ENCODE results near the gene NDN. TPM values are rescaled to one million over a fixed set of nuclear protein-coding genes. Genes with fewer than 3 reads are reported as not detected.

Gene NDN
- total and polyA plus RNA-seq, 4 donors, result 117 to 178 (median 159) TPM

GRCh38 chr15:23645371-23646164 is 41.5 kb downstream of the NDN start:
- H3K36me3 ChIP-seq (ENCODE audit: control insufficient read depth, insufficient read depth, low read length), result peaks cover 23% of the 10 kb centered on the region
- H3K4me3 ChIP-seq (ENCODE audit: low read depth, low read length), result no peak overlapping the region
- no peaks in the 10 kb centered on the region for H3K27me3 ChIP-seq (ENCODE audit: control insufficient read depth, insufficient read depth, low read length)
- 77% methylated on average over 40 of the region's 40 CpGs for WGBS (ENCODE audit: insufficient coverage)
- H3K9me3 ChIP-seq (ENCODE audit: control insufficient read depth, insufficient read depth, low read length), result peaks cover 3% of the 10 kb centered on the region
- no peak overlapping the region for H3K27ac ChIP-seq (ENCODE audit: low read depth, low read length)
- DNase-seq (ENCODE audit: low read depth in 4 of 6, low spot score in 6 of 6), result peak in 1 of 6 donors; percentile 69
- H3K4me1 ChIP-seq (ENCODE audit: control insufficient read depth, insufficient read depth, low read length), result peaks cover 28% of the 10 kb centered on the region

DNA sequence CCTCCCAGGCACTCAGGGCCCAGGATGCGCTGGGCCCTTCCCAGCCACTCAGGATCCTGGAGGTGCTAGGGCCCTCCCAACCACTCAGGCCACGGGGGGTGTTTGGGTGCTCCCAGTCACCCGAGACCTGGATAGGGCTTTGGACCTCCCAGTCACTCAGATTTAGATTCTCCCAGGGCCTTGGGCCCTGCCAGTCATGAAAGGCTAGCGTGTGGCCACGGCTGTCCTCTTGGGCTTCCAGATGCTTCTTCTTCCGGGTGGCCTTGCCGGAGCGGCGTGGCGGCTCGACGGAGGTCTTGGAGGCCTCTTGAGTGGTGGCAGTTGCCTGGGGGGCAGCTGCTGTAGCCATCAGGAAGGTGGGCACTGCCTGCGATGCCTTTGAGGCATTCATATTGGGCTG is 42.3 kb downstream of the NDN start:
- H3K4me3 ChIP-seq (ENCODE audit: low read depth, low read length), result no peak overlapping the region
- peaks cover 3% of the 10 kb centered on the region for H3K9me3 ChIP-seq (ENCODE audit: control insufficient read depth, insufficient read depth, low read length)
- peaks cover 23% of the 10 kb centered on the region for H3K36me3 ChIP-seq (ENCODE audit: control insufficient read depth, insufficient read depth, low read length)
- no peak for DNase-seq (ENCODE audit: low read depth in 4 of 6, low spot score in 6 of 6)
- peaks cover 28% of the 10 kb centered on the region for H3K4me1 ChIP-seq (ENCODE audit: control insufficient read depth, insufficient read depth, low read length)
- WGBS (ENCODE audit: insufficient coverage), result 93% methylated on average over 13 of the region's 13 CpGs
- no peaks in the 10 kb centered on the region for H3K27me3 ChIP-seq (ENCODE audit: control insufficient read depth, insufficient read depth, low read length)
- no peak overlapping the region for H3K27ac ChIP-seq (ENCODE audit: low read depth, low read length)

- no peak overlapping the region for H3K27ac ChIP-seq (ENCODE audit: low read depth, low read length)
- peaks cover 23% of the 10 kb centered on the region for H3K36me3 ChIP-seq (ENCODE audit: control insufficient read depth, insufficient read depth, low read length)
- H3K4me3 ChIP-seq (ENCODE audit: low read depth, low read length), result no peak overlapping the region
- H3K9me3 ChIP-seq (ENCODE audit: control insufficient read depth, insufficient read depth, low read length), result peaks cover 3% of the 10 kb centered on the region
- WGBS (ENCODE audit: insufficient coverage), result 15% methylated on average over 9 of the region's 13 CpGs
- peak in 4 of 6 donors; percentile 47 to 91 (median 70) for DNase-seq (ENCODE audit: low read depth in 4 of 6, low spot score in 6 of 6)
- no peaks in the 10 kb centered on the region for H3K27me3 ChIP-seq (ENCODE audit: control insufficient read depth, insufficient read depth, low read length)
- H3K4me1 ChIP-seq (ENCODE audit: control insufficient read depth, insufficient read depth, low read length), result peaks cover 28% of the 10 kb centered on the region
These were observed 44.6 kb downstream of the NDN start for GRCh38 chr15:23642413-23643044.

Other genes with a start within 250 kb of the NDN start
- gene GOLGA6L2, start 240.1 kb downstream of the NDN start, total RNA-seq, result not detected
- gene GOLGA6L2, start 240.1 kb downstream of the NDN start, polyA plus RNA-seq (ENCODE audit: insufficient read length in 2 of 2), result under 1 TPM; 0.35 to 0.60 TPM
- 10 to 100 TPM in 1 of 2 donors, 1 to 10 TPM in 1; 7.4 to 15.6 TPM for gene MKRN3, start 121.6 kb downstream of the NDN start, total RNA-seq
- 10 to 100 TPM; 16.8 to 17.6 TPM for gene MKRN3, start 121.6 kb downstream of the NDN start, polyA plus RNA-seq (ENCODE audit: insufficient read length in 2 of 2)
- gene MAGEL2, start 39.4 kb downstream of the NDN start, total RNA-seq, result 10 to 100 TPM in 1 of 2 donors, 1 to 10 TPM in 1; 4.6 to 11.1 TPM
- gene MAGEL2, start 39.4 kb downstream of the NDN start, polyA plus RNA-seq (ENCODE audit: insufficient read length in 2 of 2), result 10 to 100 TPM; 23.1 to 25.3 TPM

Data from spinal cord (tissue), 10 donors.